ENCODE data around the gene TSPY1. TPM values are rescaled to one million over a fixed set of nuclear protein-coding genes. Genes with fewer than 3 reads are reported as not detected.
"Not testable (repeated sequence)": the region's sequence is repeated elsewhere in the genome, so short reads cannot be mapped to it uniquely, and the experiment has no call there.

Gene TSPY1
- not detected in 2 replicates for total RNA-seq (2012; rRNA removed)

DNA sequence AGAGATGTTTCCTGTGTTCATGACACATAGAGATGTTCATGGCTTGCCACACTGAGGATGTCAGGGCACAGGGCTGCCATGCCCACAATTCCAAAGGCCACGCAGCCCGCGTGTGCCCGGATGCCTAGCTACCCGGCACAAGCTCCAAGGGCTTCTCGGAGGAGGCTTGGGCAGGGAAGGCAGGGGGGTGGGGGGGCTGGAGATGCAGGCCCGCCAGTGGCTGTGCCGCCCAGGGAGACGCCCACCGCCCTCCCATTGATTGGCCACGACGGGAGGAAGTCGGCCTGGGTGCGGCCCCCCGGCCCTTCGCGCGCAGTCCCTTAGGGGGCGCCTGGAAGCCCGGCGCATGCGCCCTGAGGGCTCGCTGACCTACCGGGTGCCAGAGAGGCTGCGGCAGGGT is at the start of gene TSPY1:
TSS of gene TSPY1 (plus strand) at position 301 of the 400 bp plus-strand sequence. CDS start at position 347, 46 bp downstream.
- H3K4me3 ChIP-seq (ENCODE audit: low read length); H3K9me3 ChIP-seq (replicated peaks; ENCODE audit: low read length); H3K9ac ChIP-seq (ENCODE audit: low read depth, low read length); H3K27me3 ChIP-seq (ENCODE audit: control insufficient read depth, insufficient read depth, low read length); H3K4me1 ChIP-seq (ENCODE audit: control insufficient read depth, insufficient read depth, low read length); H3K36me3 ChIP-seq (ENCODE audit: insufficient read depth, low read length); H3K4me2 ChIP-seq (ENCODE audit: low read length): not testable (repeated sequence)

GRCh38 chrY:9486967-9487366 is 20.2 kb downstream of the TSPY1 start, which contains the start of gene TSPY9:
TSPY9 (plus strand) TSS chrY:9487267; CDS start chrY:9487313, 46 bp downstream.
- H3K4me2 ChIP-seq (ENCODE audit: low read length); H3K27me3 ChIP-seq (ENCODE audit: control insufficient read depth, insufficient read depth, low read length); H3K9ac ChIP-seq (ENCODE audit: low read depth, low read length); H3K4me3 ChIP-seq (ENCODE audit: low read length); H3K9me3 ChIP-seq (replicated peaks; ENCODE audit: low read length); H3K36me3 ChIP-seq (ENCODE audit: insufficient read depth, low read length); H3K4me1 ChIP-seq (ENCODE audit: control insufficient read depth, insufficient read depth, low read length): not testable (repeated sequence)

- not testable (repeated sequence) for H3K4me2 ChIP-seq (ENCODE audit: low read length); H3K4me1 ChIP-seq (ENCODE audit: control insufficient read depth, insufficient read depth, low read length); H3K9me3 ChIP-seq (replicated peaks; ENCODE audit: low read length); H3K9ac ChIP-seq (ENCODE audit: low read depth, low read length); H3K36me3 ChIP-seq (ENCODE audit: insufficient read depth, low read length); H3K27me3 ChIP-seq (ENCODE audit: control insufficient read depth, insufficient read depth, low read length); H3K4me3 ChIP-seq (ENCODE audit: low read length)
These were observed 37.6 kb downstream of the TSPY1 start for GRCh38 chrY:9504396-9504795.

- not testable (repeated sequence) for H3K4me2 ChIP-seq (ENCODE audit: low read length); H3K36me3 ChIP-seq (ENCODE audit: insufficient read depth, low read length); H3K4me1 ChIP-seq (ENCODE audit: control insufficient read depth, insufficient read depth, low read length); H3K4me3 ChIP-seq (ENCODE audit: low read length); H3K27me3 ChIP-seq (ENCODE audit: control insufficient read depth, insufficient read depth, low read length); H3K9ac ChIP-seq (ENCODE audit: low read depth, low read length); H3K9me3 ChIP-seq (replicated peaks; ENCODE audit: low read length)
These were observed 49.5 kb downstream of the TSPY1 start for GRCh38 chrY:9516287-9516686.

All from skeletal muscle satellite cell (primary cell).